SK-N-SH (cell line): Measurements from ENCODE around the gene GRHL3. TPM values are rescaled to one million over a fixed set of nuclear protein-coding genes. Genes with fewer than 3 reads are reported as not detected.

Experiments
- CTCF ChIA-PET: fragments of 300-600, 350-600 bp; formaldehyde crosslinking; extraction: SDS; loops from one replicate; lab custom pipeline; 2021; lab: Yijun Ruan, JAX
- POLR2A ChIA-PET: fragments of 350-600 bp; sonication (Branson Sonifier 250); formaldehyde crosslinking; extraction: SDS; loops from one replicate; lab custom pipeline; 2020; ENCODE audit warnings: antibody characterized with exemption, inconsistent platforms; lab: Yijun Ruan, JAX
- DNase-seq: peaks from one replicate; pipeline ENCODE4 v3.0.0; 2012
- H2AFZ ChIP-seq: fragments of 200-600 bp; sonication (generic); 2 replicates; pipeline ENCODE4 v1.8.1; 2016; ENCODE audit warnings: antibody characterized with exemption, mild to moderate bottlenecking, low read depth
- H3F3A ChIP-seq: fragments of 200-600 bp; sonication (generic); replicated peaks from 2 replicates; pipeline ENCODE3; 2016; ENCODE audit warnings: antibody characterized with exemption, mild to moderate bottlenecking; ENCODE audit not compliant: insufficient read depth
- H3K27ac ChIP-seq, 2 experiments: fragments of 200-500 bp in 1 of 2; fragments of 200-600 bp in 1 of 2; sonication (Bioruptor generic) in 1 of 2; sonication (generic), shearing (Covaris generic) in 1 of 2; 2 replicates each; pipeline versions ENCODE4 v1.5.1 to v1.6.1; 2014 to 2016; ENCODE audit warnings: low read depth in 2 of 2, inconsistent platforms in 1 of 2, low read length in 1 of 2, mild to moderate bottlenecking in 1 of 2, mixed read lengths in 1 of 2
- H3K27me3 ChIP-seq: fragments of 200-600 bp; sonication (generic), shearing (Covaris generic); 2 replicates; pipeline ENCODE4 v1.6.1; 2016; ENCODE audit warnings: mixed run types; ENCODE audit not compliant: insufficient read depth
- H3K36me3 ChIP-seq, 2 experiments: fragments of 200-500 bp in 1 of 2; fragments of 200-600 bp in 1 of 2; sonication (Bioruptor generic) in 1 of 2; sonication (generic) in 1 of 2; replicated peaks in 1 of 2; 2 replicates each; pipeline versions ENCODE3 to v1.5.1; 2014 to 2016; ENCODE audit warnings: low read length in 1 of 2, mild to moderate bottlenecking in 1 of 2; ENCODE audit not compliant: insufficient read depth in 2 of 2, control insufficient read depth in 1 of 2
- H3K4me1 ChIP-seq, 2 experiments: fragments of 200-500 bp in 1 of 2; fragments of 200-600 bp in 1 of 2; sonication (Bioruptor generic) in 1 of 2; sonication (generic), shearing (Covaris generic) in 1 of 2; 2 replicates each; pipeline versions ENCODE4 v1.5.1 to v1.6.1; 2014 to 2016; ENCODE audit warnings: low read depth in 1 of 2, low read length in 1 of 2, mixed run types in 1 of 2; ENCODE audit not compliant: insufficient read depth in 2 of 2, control insufficient read depth in 1 of 2
- H3K4me2 ChIP-seq: fragments of 200-600 bp; sonication (generic), shearing (Covaris generic); 2 replicates; pipeline ENCODE4 v1.6.1; 2017; ENCODE audit warnings: mixed run types
- H3K4me3 ChIP-seq, 2 experiments: fragments of 200-500 bp in 1 of 2; fragments of 200-600 bp in 1 of 2; sonication (Bioruptor generic) in 1 of 2; sonication (generic), shearing (Covaris generic) in 1 of 2; 2 replicates each; pipeline versions ENCODE4 v1.5.1 to v1.8.1; 2014 to 2016; ENCODE audit warnings: low read depth in 2 of 2, inconsistent platforms in 1 of 2, low read length in 1 of 2, mild to moderate bottlenecking in 1 of 2, mixed read lengths in 1 of 2, moderate library complexity in 1 of 2
- H3K79me2 ChIP-seq: fragments of 200-600 bp; sonication (generic); 2 replicates; pipeline ENCODE4 v1.8.1; 2017; ENCODE audit warnings: mild to moderate bottlenecking; ENCODE audit not compliant: insufficient read depth
- H3K9ac ChIP-seq: fragments of 200-600 bp; sonication (generic); 2 replicates; pipeline ENCODE4 v1.6.1; 2017; ENCODE audit warnings: mixed run types
- H3K9me2 ChIP-seq: fragments of 200-600 bp; sonication (generic); 2 replicates; pipeline ENCODE4 v1.6.1; 2017; ENCODE audit warnings: mixed run types
- H3K9me3 ChIP-seq: fragments of 200-600 bp; sonication (generic); 2 replicates; pipeline ENCODE4 v1.6.1; 2017; ENCODE audit warnings: mixed run types, mild to moderate bottlenecking, moderate library complexity
- H4K20me1 ChIP-seq: fragments of 200-600 bp; sonication (generic); 2 replicates; pipeline ENCODE4 v1.6.1; 2017; ENCODE audit warnings: mild to moderate bottlenecking, mixed run types; ENCODE audit not compliant: insufficient read depth
- ELF1 ChIP-seq: IDR thresholded peaks from 2 replicates; pipeline ENCODE4 v1.4.0; 2012
- EP300 ChIP-seq, 2 experiments: IDR thresholded peaks; 2 replicates each; pipeline versions ENCODE4 v1.4.0 to v1.6.1; 2012; ENCODE audit warnings: borderline replicate concordance in 1 of 2, low read depth in 1 of 2, low read length in 1 of 2
- EZH2phosphoT487 ChIP-seq: fragments of 200-600 bp; sonication (generic); IDR thresholded peaks from 2 replicates; pipeline ENCODE4 v1.6.1; 2017; ENCODE audit warnings: low read depth, mixed run types, mild to moderate bottlenecking, antibody characterized with exemption, moderate library complexity, borderline replicate concordance
- FOXJ3 ChIP-seq: sonication (generic); formaldehyde crosslinking; IDR thresholded peaks from 2 replicates; pipeline ENCODE4 v1.5.1; 2020; ENCODE audit warnings: mild to moderate bottlenecking, missing genetic modification reagents
- GABPA ChIP-seq: IDR thresholded peaks from 2 replicates; pipeline ENCODE4 v1.4.0; 2012; ENCODE audit warnings: low read depth, mild to moderate bottlenecking
- JUND ChIP-seq: IDR thresholded peaks from 2 replicates; pipeline ENCODE4 v1.4.0; 2012
- MEF2A ChIP-seq: IDR thresholded peaks from 2 replicates; pipeline ENCODE4 v1.4.0; 2012; ENCODE audit warnings: low read depth, borderline replicate concordance
- MXI1 ChIP-seq: IDR thresholded peaks from 2 replicates; pipeline ENCODE4 v1.6.1; 2012; ENCODE audit warnings: mild to moderate bottlenecking, low read depth, low read length, improper control_type of control experiment
- NRF1 ChIP-seq: IDR thresholded peaks from 2 replicates; pipeline ENCODE4 v1.6.1; 2012; ENCODE audit warnings: low read depth, mild to moderate bottlenecking, low read length
- RAD21 ChIP-seq: IDR thresholded peaks from 2 replicates; pipeline ENCODE4 v1.6.1; 2012; ENCODE audit warnings: mild to moderate bottlenecking, low read length
- RCOR1 ChIP-seq: fragments of 150-350 bp; IDR thresholded peaks from 2 replicates; pipeline ENCODE4 v1.6.1; 2017; ENCODE audit warnings: antibody characterized with exemption, low read length
- RFX5 ChIP-seq: IDR thresholded peaks from 2 replicates; pipeline ENCODE4 v1.6.1; 2012; ENCODE audit warnings: mild to moderate bottlenecking, improper control_type of control experiment, low read length
- RXRA ChIP-seq: IDR thresholded peaks from 2 replicates; pipeline ENCODE4 v1.4.0; 2012; ENCODE audit warnings: low read depth, mild to moderate bottlenecking, borderline replicate concordance
- SIN3A ChIP-seq: IDR thresholded peaks from 2 replicates; pipeline ENCODE4 v1.6.1; 2012; ENCODE audit warnings: low read depth, mild to moderate bottlenecking, low read length, moderate library complexity, borderline replicate concordance
- SMC3 ChIP-seq: IDR thresholded peaks from 2 replicates; pipeline ENCODE4 v1.6.1; 2012; ENCODE audit warnings: low read depth, low read length, improper control_type of control experiment
- TAF1 ChIP-seq: IDR thresholded peaks from 2 replicates; pipeline ENCODE4 v1.6.1; 2012; ENCODE audit warnings: low read depth, mild to moderate bottlenecking, low read length, moderate library complexity, borderline replicate concordance
- TCF12 ChIP-seq: IDR thresholded peaks from 2 replicates; pipeline ENCODE4 v1.4.0; 2012
- YY1 ChIP-seq: IDR thresholded peaks from 2 replicates; pipeline ENCODE4 v1.4.0; 2012; ENCODE audit warnings: low read depth, mild to moderate bottlenecking
- ZBTB33 ChIP-seq: IDR thresholded peaks from 2 replicates; pipeline ENCODE4 v1.4.0; 2012; ENCODE audit warnings: low read depth, borderline replicate concordance
- WGBS: methylation state at CpG from one replicate; pipeline ENCODE4 v1.1.6; 2017; ENCODE audit warnings: low lambda C conversion rate; 5-methylcytosine and 5-hydroxymethylcytosine counted together
- polyA plus RNA-seq, 3 experiments: library from polyadenylated mRNA; depleted of rRNA; stranded (reverse); fragments of >200 nt; gene quantifications; 2 replicates each; pipeline ENCODE4 v1.2.3, GENCODE V29; 2012
- TF ChIP-seq, protein P1 (sequence below): IDR thresholded peaks from 2 replicates; pipeline ENCODE4 v1.4.0; 2012; ENCODE audit warnings: low read depth, borderline replicate concordance
- TF ChIP-seq, protein P2 (sequence below): fragments of 150-350 bp; IDR thresholded peaks from 2 replicates; pipeline ENCODE4 v1.6.1; 2016; ENCODE audit warnings: mild to moderate bottlenecking, low read depth, low read length
- TF ChIP-seq, protein P3 (sequence below): IDR thresholded peaks from 2 replicates; pipeline ENCODE4 v1.4.0; 2012; ENCODE audit warnings: low read depth

Gene GRHL3
- polyA plus RNA-seq, 1 of the 3 experiments (the other 2 are of a cell fraction) = 0.05 TPM

DNA sequence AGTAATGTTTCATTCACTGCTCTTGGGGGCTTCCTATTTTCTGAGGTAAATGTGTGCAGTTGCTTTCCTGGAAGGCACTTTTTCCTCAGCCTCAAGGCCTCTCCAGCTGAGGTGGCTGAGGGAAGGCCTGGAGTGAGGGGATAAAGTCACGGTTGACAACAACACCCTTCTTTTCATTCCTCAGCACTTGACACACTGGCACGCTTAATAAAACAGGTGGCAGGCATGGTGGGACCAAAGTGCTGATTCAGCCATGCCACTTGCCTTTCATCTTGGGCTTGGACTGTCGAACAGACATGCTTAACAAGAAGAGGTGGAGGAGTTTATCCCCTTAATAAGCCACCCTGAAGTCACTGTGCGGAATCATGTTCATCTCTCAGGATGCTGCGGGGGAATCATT lies 23.6 kb upstream of the GRHL3 start:
- Histone ChIP-seq H3K4me2 (no peak overlapping the region), H3K36me3 (no peaks in the 10 kb centered on the region), H3K4me1 (peaks cover 0 to 3% of the 10 kb centered on the region in 2 experiments; a peak in 2 of 4 replicates), H3K9ac (no peak overlapping the region), H3K27me3 (peaks cover 7% of the 10 kb centered on the region; the same call in 1 of the 2 replicates), H3K79me2 (no peaks in the 10 kb centered on the region), H3K27ac (no peak overlapping the region), H3K4me3 (no peak overlapping the region), H3K9me3 (no peaks in the 10 kb centered on the region), H3F3A (no peaks in the 10 kb centered on the region), H2AFZ (no peak overlapping the region), H3K9me2 (no peaks in the 10 kb centered on the region), H4K20me1 (no peaks in the 10 kb centered on the region)
- TF ChIP-seq TAF1 (no peak), EP300 (IDR thresholded peaks at IDR 0.05; ENCODE audit: borderline replicate concordance in 1 of 2, low read depth in 1 of 2, low read length in 1 of 2) (no peak), SIN3A (no peak), NRF1 (no peak), RAD21 (no peak), MEF2A (no peak), RCOR1 (no peak), TCF12 (no peak), RXRA (no peak)
- ChIA-PET CTCF (interaction anchor here (0.8 to 1.4 kb wide), 3 partner anchors 17 to 96 kb away, joined by 3 to 5 read pairs (median 4); no protein-coding TSS in a partner anchor), POLR2A (no interaction called here)
- DNase-seq = no peak
- 98% methylated on average over 5 of the region's 5 CpGs for WGBS

DNA sequence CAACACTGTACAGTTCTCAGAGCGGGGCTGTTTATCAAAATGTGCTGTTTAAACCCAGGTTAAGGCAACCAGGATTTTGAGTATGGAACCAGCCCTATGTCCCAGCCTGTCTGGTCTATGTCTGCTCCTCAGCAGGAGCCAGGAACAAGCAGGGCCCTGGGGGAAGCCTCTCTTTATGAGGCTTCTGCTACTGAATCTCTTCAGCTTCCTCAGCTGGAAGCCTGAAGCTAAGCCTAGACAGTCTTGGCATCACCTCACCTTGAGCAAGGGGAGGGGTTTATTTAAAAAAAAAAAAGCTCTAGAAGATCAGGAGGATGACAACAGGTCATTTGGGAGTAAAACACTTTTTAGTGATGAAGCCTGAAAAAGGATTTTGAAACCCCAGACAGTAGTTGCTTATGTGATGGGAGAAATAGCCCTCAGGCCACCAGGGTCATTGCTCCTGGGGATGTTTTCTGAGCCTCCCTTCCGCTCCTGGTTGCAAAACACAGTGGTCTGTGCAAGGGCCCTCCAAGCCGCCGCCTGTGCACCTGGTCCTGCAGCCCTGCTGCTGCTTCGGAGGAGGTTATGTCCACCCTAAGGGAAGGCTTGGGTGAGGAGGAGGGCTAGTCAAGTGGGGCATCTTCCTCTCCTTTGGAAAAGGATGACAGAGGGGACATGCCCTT lies 21.8 kb upstream of the GRHL3 start:
- no peak overlapping the region for H3K4me2 ChIP-seq
- no peak overlapping the region for H2AFZ ChIP-seq
- peaks cover 3 to 7% of the 10 kb centered on the region in 2 experiments; a peak in 2 of 4 replicates for H3K4me1 ChIP-seq
- DNase-seq = no peak
- H3F3A ChIP-seq = no peaks in the 10 kb centered on the region
- no peak overlapping the region for H3K9ac ChIP-seq
- TF ChIP-seq YY1 (no peak), SMC3 (no peak), MXI1 (no peak), SIN3A (no peak), GABPA (no peak), TCF12 (no peak), RCOR1 (no peak), EZH2phosphoT487 (no peak), FOXJ3 (no peak), RXRA (no peak), JUND (no peak), TAF1 (no peak), RFX5 (no peak), ELF1 (no peak), ZBTB33 (no peak)
- TF ChIP-seq, protein P1, sequence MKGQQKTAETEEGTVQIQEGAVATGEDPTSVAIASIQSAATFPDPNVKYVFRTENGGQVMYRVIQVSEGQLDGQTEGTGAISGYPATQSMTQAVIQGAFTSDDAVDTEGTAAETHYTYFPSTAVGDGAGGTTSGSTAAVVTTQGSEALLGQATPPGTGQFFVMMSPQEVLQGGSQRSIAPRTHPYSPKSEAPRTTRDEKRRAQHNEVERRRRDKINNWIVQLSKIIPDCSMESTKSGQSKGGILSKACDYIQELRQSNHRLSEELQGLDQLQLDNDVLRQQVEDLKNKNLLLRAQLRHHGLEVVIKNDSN = no peak
- TF ChIP-seq, protein P2, sequence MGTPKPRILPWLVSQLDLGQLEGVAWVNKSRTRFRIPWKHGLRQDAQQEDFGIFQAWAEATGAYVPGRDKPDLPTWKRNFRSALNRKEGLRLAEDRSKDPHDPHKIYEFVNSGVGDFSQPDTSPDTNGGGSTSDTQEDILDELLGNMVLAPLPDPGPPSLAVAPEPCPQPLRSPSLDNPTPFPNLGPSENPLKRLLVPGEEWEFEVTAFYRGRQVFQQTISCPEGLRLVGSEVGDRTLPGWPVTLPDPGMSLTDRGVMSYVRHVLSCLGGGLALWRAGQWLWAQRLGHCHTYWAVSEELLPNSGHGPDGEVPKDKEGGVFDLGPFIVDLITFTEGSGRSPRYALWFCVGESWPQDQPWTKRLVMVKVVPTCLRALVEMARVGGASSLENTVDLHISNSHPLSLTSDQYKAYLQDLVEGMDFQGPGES = no peak
- TF ChIP-seq, protein P3, sequence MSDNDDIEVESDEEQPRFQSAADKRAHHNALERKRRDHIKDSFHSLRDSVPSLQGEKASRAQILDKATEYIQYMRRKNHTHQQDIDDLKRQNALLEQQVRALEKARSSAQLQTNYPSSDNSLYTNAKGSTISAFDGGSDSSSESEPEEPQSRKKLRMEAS = no peak
- H3K79me2 ChIP-seq = no peaks in the 10 kb centered on the region
- H4K20me1 ChIP-seq = no peaks in the 10 kb centered on the region
- WGBS = 90% methylated on average over 5 of the region's 5 CpGs
- no peaks in the 10 kb centered on the region for H3K9me3 ChIP-seq
- H3K9me2 ChIP-seq = no peaks in the 10 kb centered on the region
- no peak overlapping the region for H3K27ac ChIP-seq
- ChIA-PET CTCF (interaction anchor here (0.9 to 1.6 kb wide), 4 partner anchors 10 to 338 kb away, joined by 3 to 8 read pairs (median 4); no protein-coding TSS in a partner anchor), POLR2A (interaction anchor here (0.6 kb wide), 1 partner anchor 195 kb away, joined by 3 read pairs; no protein-coding TSS in a partner anchor)
- no peaks in the 10 kb centered on the region for H3K36me3 ChIP-seq
- peaks cover 7% of the 10 kb centered on the region; the same call in 1 of the 2 replicates for H3K27me3 ChIP-seq
- no peak overlapping the region for H3K4me3 ChIP-seq
